HepG2 (cell line): ENCODE data around the gene SAMD14. TPM values are rescaled to one million over a fixed set of nuclear protein-coding genes. Genes with fewer than 3 reads are reported as not detected.

Source experiments
- CBX5 ChIP-seq: sonication (generic); formaldehyde crosslinking; IDR thresholded peaks from 2 replicates; pipeline ENCODE4 v1.4.0; 2020; ENCODE audit warnings: missing genetic modification reagents, borderline replicate concordance
- CENPT ChIP-seq: sonication (generic); formaldehyde crosslinking; IDR thresholded peaks from 2 replicates; pipeline ENCODE4 v1.8.0; 2022; ENCODE audit warnings: low read depth, mild to moderate bottlenecking, moderate library complexity, missing genetic modification reagents
- FOXK1 ChIP-seq: sonication (generic); formaldehyde crosslinking; IDR thresholded peaks from 2 replicates; pipeline ENCODE4 v1.4.0; 2020; ENCODE audit warnings: low read depth, missing genetic modification reagents, borderline replicate concordance
- HOXA5 ChIP-seq: sonication (generic); formaldehyde crosslinking; IDR thresholded peaks from 2 replicates; pipeline ENCODE4 v1.4.0; 2020; ENCODE audit warnings: missing genetic modification reagents
- TOE1 ChIP-seq: sonication (generic); formaldehyde crosslinking; IDR thresholded peaks from 2 replicates; pipeline ENCODE4 v1.4.0; 2020; ENCODE audit warnings: mild to moderate bottlenecking, missing genetic modification reagents
- ZFP36L2 ChIP-seq: sonication (generic); formaldehyde crosslinking; IDR thresholded peaks from 2 replicates; pipeline ENCODE4 v1.4.0; 2020; ENCODE audit warnings: missing genetic modification reagents
- ZNF251 ChIP-seq: sonication (generic); formaldehyde crosslinking; IDR thresholded peaks from 2 replicates; pipeline ENCODE4 v1.9.0; 2021; ENCODE audit warnings: mild to moderate bottlenecking, missing genetic modification reagents
- polyA plus RNA-seq, 8 experiments: library from polyadenylated mRNA; depleted of rRNA in 3 of 8; stranded (reverse) in 7 of 8; unstranded in 1 of 8; fragments of >200 nt; fragmentation: Illumina TruSeq in 4 of 8; extraction: Trizol in 4 of 8; gene quantifications; 2 replicates each; pipeline versions ENCODE4 v1.2.1 to v1.2.3, GENCODE V29; 2011 to 2016; ENCODE audit warnings: low read depth in 4 of 8, missing spikeins in 1 of 8, mixed read lengths in 1 of 8; ENCODE audit not compliant: insufficient read depth in 1 of 8
- total RNA-seq, 5 experiments: library from RNA; depleted of rRNA; stranded (reverse); fragments of >200 nt; fragmentation: Illumina TruSeq; extraction: Trizol; gene quantifications; 2 replicates each; pipeline ENCODE4 v1.2.3, GENCODE V29; 2016; ENCODE audit warnings: low read depth in 1 of 5
- TF ChIP-seq, protein P1 (sequence below): sonication (generic); formaldehyde crosslinking; conservative IDR thresholded peaks from 2 replicates; pipeline ENCODE4 v1.4.0; 2020; ENCODE audit warnings: missing genetic modification reagents
- TF ChIP-seq, protein P2 (sequence below): sonication (generic); formaldehyde crosslinking; IDR thresholded peaks from 2 replicates; pipeline ENCODE4 v1.4.0; 2020; ENCODE audit warnings: mild to moderate bottlenecking, missing genetic modification reagents
- TF ChIP-seq, protein P3 (sequence below): sonication (generic); formaldehyde crosslinking; IDR thresholded peaks from 2 replicates; pipeline ENCODE4 v1.5.1; 2020; ENCODE audit warnings: mild to moderate bottlenecking, missing genetic modification reagents, borderline replicate concordance
- TF ChIP-seq, protein P4 (sequence below): sonication (generic); formaldehyde crosslinking; IDR thresholded peaks from 2 replicates; pipeline ENCODE4 v1.8.1; 2023; ENCODE audit warnings: mild to moderate bottlenecking, inconsistent platforms, moderate library complexity, missing genetic modification reagents, borderline replicate concordance
- TF ChIP-seq, protein P5 (sequence below): sonication (generic); formaldehyde crosslinking; IDR thresholded peaks from 2 replicates; pipeline ENCODE4 v1.4.0; 2020; ENCODE audit warnings: missing genetic modification reagents

The SAMD14 gene
- total and polyA plus RNA-seq, 2 of the 13 experiments (the other 11 are each of a cell fraction or from before 2014, with no cell fraction given) = 0.07 to 0.22 TPM

DNA sequence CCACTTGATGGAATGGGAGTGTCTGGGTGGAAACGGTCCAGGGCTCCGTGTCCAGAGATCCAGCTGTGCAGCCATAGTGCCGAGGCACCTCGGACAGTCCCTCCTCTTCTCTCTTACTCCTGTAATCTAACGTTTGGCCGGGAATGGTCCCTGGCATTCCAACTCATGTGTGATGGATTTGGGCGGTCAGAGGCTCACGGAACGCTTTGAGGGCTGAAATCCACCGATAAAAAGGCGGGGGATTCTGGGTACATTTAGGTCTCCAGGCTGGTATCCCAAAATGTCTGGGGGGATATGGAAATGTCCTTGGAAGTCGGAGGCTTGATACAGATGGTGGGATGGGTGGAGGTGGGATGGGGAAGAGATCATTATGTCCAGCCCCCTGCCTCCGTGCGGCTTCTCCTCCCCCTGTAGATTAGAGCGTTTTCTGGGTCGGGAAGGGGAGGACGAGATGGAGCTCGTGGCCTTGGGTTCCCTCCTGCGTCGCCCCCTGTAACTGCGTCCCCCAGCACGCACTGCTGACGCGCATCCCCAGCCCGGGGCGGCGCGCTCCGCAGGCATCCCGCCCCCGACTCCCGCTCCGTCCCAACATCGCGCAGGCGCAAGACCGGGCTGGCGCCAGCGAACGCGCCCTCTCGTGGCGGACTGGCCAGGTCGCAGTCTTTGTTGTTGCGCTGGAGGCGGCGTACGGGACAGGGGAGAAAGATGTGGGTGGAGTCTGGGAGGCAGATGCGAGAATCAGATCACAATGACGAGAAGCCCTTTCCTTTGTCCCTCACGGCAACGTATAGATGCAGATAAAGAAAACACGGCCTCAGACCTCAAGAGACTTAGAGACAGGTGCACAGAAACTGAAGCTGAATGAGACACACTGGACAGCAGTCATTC lies 31.3 kb upstream of the SAMD14 start (continued):
- TF ChIP-seq, protein P1, sequence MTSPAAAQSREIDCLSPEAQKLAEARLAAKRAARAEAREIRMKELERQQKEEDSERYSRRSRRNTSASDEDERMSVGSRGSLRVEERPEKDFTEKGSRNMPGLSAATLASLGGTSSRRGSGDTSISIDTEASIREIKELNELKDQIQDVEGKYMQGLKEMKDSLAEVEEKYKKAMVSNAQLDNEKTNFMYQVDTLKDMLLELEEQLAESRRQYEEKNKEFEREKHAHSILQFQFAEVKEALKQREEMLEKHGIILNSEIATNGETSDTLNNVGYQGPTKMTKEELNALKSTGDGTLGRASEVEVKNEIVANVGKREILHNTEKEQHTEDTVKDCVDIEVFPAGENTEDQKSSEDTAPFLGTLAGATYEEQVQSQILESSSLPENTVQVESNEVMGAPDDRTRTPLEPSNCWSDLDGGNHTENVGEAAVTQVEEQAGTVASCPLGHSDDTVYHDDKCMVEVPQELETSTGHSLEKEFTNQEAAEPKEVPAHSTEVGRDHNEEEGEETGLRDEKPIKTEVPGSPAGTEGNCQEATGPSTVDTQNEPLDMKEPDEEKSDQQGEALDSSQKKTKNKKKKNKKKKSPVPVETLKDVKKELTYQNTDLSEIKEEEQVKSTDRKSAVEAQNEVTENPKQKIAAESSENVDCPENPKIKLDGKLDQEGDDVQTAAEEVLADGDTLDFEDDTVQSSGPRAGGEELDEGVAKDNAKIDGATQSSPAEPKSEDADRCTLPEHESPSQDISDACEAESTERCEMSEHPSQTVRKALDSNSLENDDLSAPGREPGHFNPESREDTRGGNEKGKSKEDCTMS (CRISPR knock-in tag) = no peak
- TF ChIP-seq, protein P2, sequence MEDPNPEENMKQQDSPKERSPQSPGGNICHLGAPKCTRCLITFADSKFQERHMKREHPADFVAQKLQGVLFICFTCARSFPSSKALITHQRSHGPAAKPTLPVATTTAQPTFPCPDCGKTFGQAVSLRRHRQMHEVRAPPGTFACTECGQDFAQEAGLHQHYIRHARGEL (CRISPR knock-in tag) = no peak
- TF ChIP-seq, protein P3, sequence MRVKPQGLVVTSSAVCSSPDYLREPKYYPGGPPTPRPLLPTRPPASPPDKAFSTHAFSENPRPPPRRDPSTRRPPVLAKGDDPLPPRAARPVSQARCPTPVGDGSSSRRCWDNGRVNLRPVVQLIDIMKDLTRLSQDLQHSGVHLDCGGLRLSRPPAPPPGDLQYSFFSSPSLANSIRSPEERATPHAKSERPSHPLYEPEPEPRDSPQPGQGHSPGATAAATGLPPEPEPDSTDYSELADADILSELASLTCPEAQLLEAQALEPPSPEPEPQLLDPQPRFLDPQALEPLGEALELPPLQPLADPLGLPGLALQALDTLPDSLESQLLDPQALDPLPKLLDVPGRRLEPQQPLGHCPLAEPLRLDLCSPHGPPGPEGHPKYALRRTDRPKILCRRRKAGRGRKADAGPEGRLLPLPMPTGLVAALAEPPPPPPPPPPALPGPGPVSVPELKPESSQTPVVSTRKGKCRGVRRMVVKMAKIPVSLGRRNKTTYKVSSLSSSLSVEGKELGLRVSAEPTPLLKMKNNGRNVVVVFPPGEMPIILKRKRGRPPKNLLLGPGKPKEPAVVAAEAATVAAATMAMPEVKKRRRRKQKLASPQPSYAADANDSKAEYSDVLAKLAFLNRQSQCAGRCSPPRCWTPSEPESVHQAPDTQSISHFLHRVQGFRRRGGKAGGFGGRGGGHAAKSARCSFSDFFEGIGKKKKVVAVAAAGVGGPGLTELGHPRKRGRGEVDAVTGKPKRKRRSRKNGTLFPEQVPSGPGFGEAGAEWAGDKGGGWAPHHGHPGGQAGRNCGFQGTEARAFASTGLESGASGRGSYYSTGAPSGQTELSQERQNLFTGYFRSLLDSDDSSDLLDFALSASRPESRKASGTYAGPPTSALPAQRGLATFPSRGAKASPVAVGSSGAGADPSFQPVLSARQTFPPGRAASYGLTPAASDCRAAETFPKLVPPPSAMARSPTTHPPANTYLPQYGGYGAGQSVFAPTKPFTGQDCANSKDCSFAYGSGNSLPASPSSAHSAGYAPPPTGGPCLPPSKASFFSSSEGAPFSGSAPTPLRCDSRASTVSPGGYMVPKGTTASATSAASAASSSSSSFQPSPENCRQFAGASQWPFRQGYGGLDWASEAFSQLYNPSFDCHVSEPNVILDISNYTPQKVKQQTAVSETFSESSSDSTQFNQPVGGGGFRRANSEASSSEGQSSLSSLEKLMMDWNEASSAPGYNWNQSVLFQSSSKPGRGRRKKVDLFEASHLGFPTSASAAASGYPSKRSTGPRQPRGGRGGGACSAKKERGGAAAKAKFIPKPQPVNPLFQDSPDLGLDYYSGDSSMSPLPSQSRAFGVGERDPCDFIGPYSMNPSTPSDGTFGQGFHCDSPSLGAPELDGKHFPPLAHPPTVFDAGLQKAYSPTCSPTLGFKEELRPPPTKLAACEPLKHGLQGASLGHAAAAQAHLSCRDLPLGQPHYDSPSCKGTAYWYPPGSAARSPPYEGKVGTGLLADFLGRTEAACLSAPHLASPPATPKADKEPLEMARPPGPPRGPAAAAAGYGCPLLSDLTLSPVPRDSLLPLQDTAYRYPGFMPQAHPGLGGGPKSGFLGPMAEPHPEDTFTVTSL (CRISPR knock-in tag) = no peak
- TF ChIP-seq ZNF251 = no peak
- TF ChIP-seq HOXA5 = no peak
- no peak for TF ChIP-seq ZFP36L2
- TF ChIP-seq, protein P4, sequence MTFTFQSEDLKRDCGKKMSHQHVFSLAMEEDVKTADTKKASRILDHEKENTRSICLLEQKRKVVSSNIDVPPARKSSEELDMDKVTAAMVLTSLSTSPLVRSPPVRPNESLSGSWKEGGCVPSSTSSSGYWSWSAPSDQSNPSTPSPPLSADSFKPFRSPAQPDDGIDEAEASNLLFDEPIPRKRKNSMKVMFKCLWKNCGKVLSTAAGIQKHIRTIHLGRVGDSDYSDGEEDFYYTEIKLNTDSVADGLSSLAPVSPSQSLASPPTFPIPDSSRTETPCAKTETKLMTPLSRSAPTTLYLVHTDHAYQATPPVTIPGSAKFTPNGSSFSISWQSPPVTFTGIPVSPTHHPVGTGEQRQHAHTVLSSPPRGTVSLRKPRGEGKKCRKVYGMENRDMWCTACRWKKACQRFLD (CRISPR knock-in tag) = no peak
- no peak for TF ChIP-seq CENPT (CRISPR knock-in tag)
- TF ChIP-seq CBX5 (CRISPR knock-in tag) = peak; percentile 82; the same call in 1 of the 2 replicates
- TF ChIP-seq, protein P5, sequence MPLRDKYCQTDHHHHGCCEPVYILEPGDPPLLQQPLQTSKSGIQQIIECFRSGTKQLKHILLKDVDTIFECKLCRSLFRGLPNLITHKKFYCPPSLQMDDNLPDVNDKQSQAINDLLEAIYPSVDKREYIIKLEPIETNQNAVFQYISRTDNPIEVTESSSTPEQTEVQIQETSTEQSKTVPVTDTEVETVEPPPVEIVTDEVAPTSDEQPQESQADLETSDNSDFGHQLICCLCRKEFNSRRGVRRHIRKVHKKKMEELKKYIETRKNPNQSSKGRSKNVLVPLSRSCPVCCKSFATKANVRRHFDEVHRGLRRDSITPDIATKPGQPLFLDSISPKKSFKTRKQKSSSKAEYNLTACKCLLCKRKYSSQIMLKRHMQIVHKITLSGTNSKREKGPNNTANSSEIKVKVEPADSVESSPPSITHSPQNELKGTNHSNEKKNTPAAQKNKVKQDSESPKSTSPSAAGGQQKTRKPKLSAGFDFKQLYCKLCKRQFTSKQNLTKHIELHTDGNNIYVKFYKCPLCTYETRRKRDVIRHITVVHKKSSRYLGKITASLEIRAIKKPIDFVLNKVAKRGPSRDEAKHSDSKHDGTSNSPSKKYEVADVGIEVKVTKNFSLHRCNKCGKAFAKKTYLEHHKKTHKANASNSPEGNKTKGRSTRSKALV (CRISPR knock-in tag) = no peak
- no peak for TF ChIP-seq TOE1 (CRISPR knock-in tag)
- TF ChIP-seq FOXK1 (CRISPR knock-in tag) = peak; percentile 84; the same call in 1 of the 2 replicates
